ENCODE measurements around the gene SPATA6L. TPM values are rescaled to one million over a fixed set of nuclear protein-coding genes. Genes with fewer than 3 reads are reported as not detected.

Gene SPATA6L
- total and polyA plus RNA-seq, 9 of the 15 experiments (the other 6 are each of a cell fraction or from before 2014, with no cell fraction given): 0.03 to 1.00 (median 0.08) TPM; not detected in 4

DNA sequence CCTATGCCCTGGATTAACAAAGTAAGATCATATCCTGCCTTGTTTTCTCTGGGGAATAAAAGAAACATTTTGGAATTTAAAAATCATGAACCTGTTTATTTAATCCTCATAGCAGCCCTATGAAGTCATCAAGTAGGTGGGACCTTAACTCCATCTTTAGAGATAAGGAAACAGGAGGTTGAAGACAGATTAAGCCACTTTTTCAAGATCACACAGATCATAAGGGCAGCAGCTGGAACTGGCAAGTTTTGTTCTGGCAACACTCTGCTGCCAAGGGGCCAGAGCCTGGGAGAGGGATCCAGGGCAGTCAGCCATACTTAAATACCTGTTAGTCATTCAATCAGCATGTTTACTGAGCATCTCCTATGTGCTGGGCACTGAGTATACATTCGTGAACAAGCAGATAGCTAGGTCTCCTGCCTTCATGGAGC lies 112.3 kb downstream of the SPATA6L start (continued):
- TF ChIP-seq, protein P1, sequence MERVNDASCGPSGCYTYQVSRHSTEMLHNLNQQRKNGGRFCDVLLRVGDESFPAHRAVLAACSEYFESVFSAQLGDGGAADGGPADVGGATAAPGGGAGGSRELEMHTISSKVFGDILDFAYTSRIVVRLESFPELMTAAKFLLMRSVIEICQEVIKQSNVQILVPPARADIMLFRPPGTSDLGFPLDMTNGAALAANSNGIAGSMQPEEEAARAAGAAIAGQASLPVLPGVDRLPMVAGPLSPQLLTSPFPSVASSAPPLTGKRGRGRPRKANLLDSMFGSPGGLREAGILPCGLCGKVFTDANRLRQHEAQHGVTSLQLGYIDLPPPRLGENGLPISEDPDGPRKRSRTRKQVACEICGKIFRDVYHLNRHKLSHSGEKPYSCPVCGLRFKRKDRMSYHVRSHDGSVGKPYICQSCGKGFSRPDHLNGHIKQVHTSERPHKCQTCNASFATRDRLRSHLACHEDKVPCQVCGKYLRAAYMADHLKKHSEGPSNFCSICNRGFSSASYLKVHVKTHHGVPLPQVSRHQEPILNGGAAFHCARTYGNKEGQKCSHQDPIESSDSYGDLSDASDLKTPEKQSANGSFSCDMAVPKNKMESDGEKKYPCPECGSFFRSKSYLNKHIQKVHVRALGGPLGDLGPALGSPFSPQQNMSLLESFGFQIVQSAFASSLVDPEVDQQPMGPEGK (CRISPR knock-in tag; IDR thresholded peaks at IDR 0.05; ENCODE audit: borderline replicate concordance): no peak
- TF ChIP-seq, protein P2, sequence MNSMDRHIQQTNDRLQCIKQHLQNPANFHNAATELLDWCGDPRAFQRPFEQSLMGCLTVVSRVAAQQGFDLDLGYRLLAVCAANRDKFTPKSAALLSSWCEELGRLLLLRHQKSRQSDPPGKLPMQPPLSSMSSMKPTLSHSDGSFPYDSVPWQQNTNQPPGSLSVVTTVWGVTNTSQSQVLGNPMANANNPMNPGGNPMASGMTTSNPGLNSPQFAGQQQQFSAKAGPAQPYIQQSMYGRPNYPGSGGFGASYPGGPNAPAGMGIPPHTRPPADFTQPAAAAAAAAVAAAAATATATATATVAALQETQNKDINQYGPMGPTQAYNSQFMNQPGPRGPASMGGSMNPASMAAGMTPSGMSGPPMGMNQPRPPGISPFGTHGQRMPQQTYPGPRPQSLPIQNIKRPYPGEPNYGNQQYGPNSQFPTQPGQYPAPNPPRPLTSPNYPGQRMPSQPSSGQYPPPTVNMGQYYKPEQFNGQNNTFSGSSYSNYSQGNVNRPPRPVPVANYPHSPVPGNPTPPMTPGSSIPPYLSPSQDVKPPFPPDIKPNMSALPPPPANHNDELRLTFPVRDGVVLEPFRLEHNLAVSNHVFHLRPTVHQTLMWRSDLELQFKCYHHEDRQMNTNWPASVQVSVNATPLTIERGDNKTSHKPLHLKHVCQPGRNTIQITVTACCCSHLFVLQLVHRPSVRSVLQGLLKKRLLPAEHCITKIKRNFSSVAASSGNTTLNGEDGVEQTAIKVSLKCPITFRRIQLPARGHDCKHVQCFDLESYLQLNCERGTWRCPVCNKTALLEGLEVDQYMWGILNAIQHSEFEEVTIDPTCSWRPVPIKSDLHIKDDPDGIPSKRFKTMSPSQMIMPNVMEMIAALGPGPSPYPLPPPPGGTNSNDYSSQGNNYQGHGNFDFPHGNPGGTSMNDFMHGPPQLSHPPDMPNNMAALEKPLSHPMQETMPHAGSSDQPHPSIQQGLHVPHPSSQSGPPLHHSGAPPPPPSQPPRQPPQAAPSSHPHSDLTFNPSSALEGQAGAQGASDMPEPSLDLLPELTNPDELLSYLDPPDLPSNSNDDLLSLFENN (IDR thresholded peaks at IDR 0.05; ENCODE audit: low read depth in 2 of 2, low read length in 2 of 2): no peak
- TF ChIP-seq, protein P3, sequence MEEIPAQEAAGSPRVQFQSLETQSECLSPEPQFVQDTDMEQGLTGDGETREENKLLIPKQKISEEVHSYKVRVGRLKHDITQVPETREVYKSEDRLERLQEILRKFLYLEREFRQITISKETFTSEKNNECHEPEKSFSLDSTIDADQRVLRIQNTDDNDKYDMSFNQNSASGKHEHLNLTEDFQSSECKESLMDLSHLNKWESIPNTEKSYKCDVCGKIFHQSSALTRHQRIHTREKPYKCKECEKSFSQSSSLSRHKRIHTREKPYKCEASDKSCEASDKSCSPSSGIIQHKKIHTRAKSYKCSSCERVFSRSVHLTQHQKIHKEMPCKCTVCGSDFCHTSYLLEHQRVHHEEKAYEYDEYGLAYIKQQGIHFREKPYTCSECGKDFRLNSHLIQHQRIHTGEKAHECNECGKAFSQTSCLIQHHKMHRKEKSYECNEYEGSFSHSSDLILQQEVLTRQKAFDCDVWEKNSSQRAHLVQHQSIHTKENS (CRISPR knock-in tag; IDR thresholded peaks at IDR 0.05): no peak
- no peak for TF ChIP-seq SLC30A9 (CRISPR knock-in tag; IDR thresholded peaks at IDR 0.05)
- TF ChIP-seq, protein P4, sequence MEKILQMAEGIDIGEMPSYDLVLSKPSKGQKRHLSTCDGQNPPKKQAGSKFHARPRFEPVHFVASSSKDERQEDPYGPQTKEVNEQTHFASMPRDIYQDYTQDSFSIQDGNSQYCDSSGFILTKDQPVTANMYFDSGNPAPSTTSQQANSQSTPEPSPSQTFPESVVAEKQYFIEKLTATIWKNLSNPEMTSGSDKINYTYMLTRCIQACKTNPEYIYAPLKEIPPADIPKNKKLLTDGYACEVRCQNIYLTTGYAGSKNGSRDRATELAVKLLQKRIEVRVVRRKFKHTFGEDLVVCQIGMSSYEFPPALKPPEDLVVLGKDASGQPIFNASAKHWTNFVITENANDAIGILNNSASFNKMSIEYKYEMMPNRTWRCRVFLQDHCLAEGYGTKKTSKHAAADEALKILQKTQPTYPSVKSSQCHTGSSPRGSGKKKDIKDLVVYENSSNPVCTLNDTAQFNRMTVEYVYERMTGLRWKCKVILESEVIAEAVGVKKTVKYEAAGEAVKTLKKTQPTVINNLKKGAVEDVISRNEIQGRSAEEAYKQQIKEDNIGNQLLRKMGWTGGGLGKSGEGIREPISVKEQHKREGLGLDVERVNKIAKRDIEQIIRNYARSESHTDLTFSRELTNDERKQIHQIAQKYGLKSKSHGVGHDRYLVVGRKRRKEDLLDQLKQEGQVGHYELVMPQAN (IDR thresholded peaks at IDR 0.05; ENCODE audit: borderline replicate concordance): no peak
- TF ChIP-seq ZNF3 (CRISPR knock-in tag; IDR thresholded peaks at IDR 0.05): no peak
- no peak for TF ChIP-seq TEAD1 (CRISPR knock-in tag; IDR thresholded peaks at IDR 0.05)
- no peak for TF ChIP-seq SMAD4 (CRISPR knock-in tag; conservative IDR thresholded peaks at IDR 0.05)

Measured in K562 (cell line).